Measurements from ENCODE around the gene IGSF9B. TPM values are rescaled to one million over a fixed set of nuclear protein-coding genes. Genes with fewer than 3 reads are reported as not detected.

IGSF9B gene
- total and polyA plus RNA-seq, 2 experiments from 2014 or later, result 0.30 to 0.65 TPM

- DNase-seq (ENCODE audit: low spot score), result no peak
- Histone ChIP-seq H3K79me2 (no peaks in the 10 kb centered on the region), H3K27me3 (peaks cover 67% of the 10 kb centered on the region), H3K27ac (no peak overlapping the region), H3K4me2 (no peak overlapping the region), H3K4me3 (no peak overlapping the region), H3K4me1 (ENCODE audit: insufficient read depth) (peaks cover 1% of the 10 kb centered on the region), H4K20me1 (ENCODE audit: insufficient read depth, poor library complexity, severe bottlenecking) (no peaks in the 10 kb centered on the region), H3K9me2 (replicated peaks; ENCODE audit: insufficient read depth) (no peaks in the 10 kb centered on the region), H3K36me3 (replicated peaks; ENCODE audit: insufficient read depth, low read depth) (no peaks in the 10 kb centered on the region), H3K9me3 (ENCODE audit: low read depth) (no peaks in the 10 kb centered on the region), H2AFZ (no peak overlapping the region)
- WGBS (ENCODE audit: low lambda C conversion rate, missing lambda C conversion rate), result 91% methylated on average over 12 of the region's 12 CpGs
- TF ChIP-seq EZH2phosphoT487 (IDR thresholded peaks at IDR 0.05; ENCODE audit: low read depth, severe bottlenecking, unreplicated experiment), result no peak
- no peak for TF ChIP-seq EZH2 (IDR thresholded peaks at IDR 0.05; ENCODE audit: borderline replicate concordance)
- no peak for TF ChIP-seq CTCF (IDR thresholded peaks at IDR 0.05; ENCODE audit: poor library complexity)
These were observed 6.3 kb downstream of the IGSF9B start for GRCh38 chr11:133950421-133950820.

GRCh38 chr11:133949129-133949528 lies 7.6 kb downstream of the IGSF9B start:
- DNase-seq (ENCODE audit: low spot score), result no peak
- Histone ChIP-seq H3K79me2 (no peaks in the 10 kb centered on the region), H3K9me2 (replicated peaks; ENCODE audit: insufficient read depth) (no peaks in the 10 kb centered on the region), H3K4me3 (no peak overlapping the region), H3K4me1 (ENCODE audit: insufficient read depth) (no peaks in the 10 kb centered on the region), H3K27me3 (peaks cover 54% of the 10 kb centered on the region), H4K20me1 (ENCODE audit: insufficient read depth, poor library complexity, severe bottlenecking) (no peaks in the 10 kb centered on the region), H3K27ac (no peak overlapping the region), H3K36me3 (replicated peaks; ENCODE audit: insufficient read depth, low read depth) (no peaks in the 10 kb centered on the region), H3K4me2 (no peak overlapping the region), H3K9me3 (ENCODE audit: low read depth) (no peaks in the 10 kb centered on the region), H2AFZ (no peak overlapping the region)
- no peak for TF ChIP-seq EZH2 (IDR thresholded peaks at IDR 0.05; ENCODE audit: borderline replicate concordance)
- no peak for TF ChIP-seq CTCF (IDR thresholded peaks at IDR 0.05; ENCODE audit: poor library complexity)
- no peak for TF ChIP-seq EZH2phosphoT487 (IDR thresholded peaks at IDR 0.05; ENCODE audit: low read depth, severe bottlenecking, unreplicated experiment)
- WGBS (ENCODE audit: low lambda C conversion rate, missing lambda C conversion rate), result 81% methylated on average over 6 of the region's 6 CpGs

GRCh38 chr11:133948711-133949110 lies 8.1 kb downstream of the IGSF9B start:
- no peaks in the 10 kb centered on the region for H3K9me2 ChIP-seq (replicated peaks; ENCODE audit: insufficient read depth)
- no peak overlapping the region for H3K4me2 ChIP-seq
- H2AFZ ChIP-seq, result no peak overlapping the region
- 66% methylated on average over 9 of the region's 9 CpGs for WGBS (ENCODE audit: low lambda C conversion rate, missing lambda C conversion rate)
- DNase-seq (ENCODE audit: low spot score), result no peak
- H3K4me3 ChIP-seq, result no peak overlapping the region
- no peaks in the 10 kb centered on the region for H3K9me3 ChIP-seq (ENCODE audit: low read depth)
- H3K4me1 ChIP-seq (ENCODE audit: insufficient read depth), result no peaks in the 10 kb centered on the region
- H3K36me3 ChIP-seq (replicated peaks; ENCODE audit: insufficient read depth, low read depth), result no peaks in the 10 kb centered on the region
- no peaks in the 10 kb centered on the region for H3K79me2 ChIP-seq
- H4K20me1 ChIP-seq (ENCODE audit: insufficient read depth, poor library complexity, severe bottlenecking), result no peaks in the 10 kb centered on the region
- no peak for TF ChIP-seq EZH2phosphoT487 (IDR thresholded peaks at IDR 0.05; ENCODE audit: low read depth, severe bottlenecking, unreplicated experiment)
- no peak for TF ChIP-seq CTCF (IDR thresholded peaks at IDR 0.05; ENCODE audit: poor library complexity)
- TF ChIP-seq EZH2 (IDR thresholded peaks at IDR 0.05; ENCODE audit: borderline replicate concordance), result no peak
- peaks cover 50% of the 10 kb centered on the region for H3K27me3 ChIP-seq
- no peak overlapping the region for H3K27ac ChIP-seq

GRCh38 chr11:133947321-133947756 lies 9.4 kb downstream of the IGSF9B start:
- 16% methylated on average over 11 of the region's 11 CpGs for WGBS (ENCODE audit: low lambda C conversion rate, missing lambda C conversion rate)
- no peaks in the 10 kb centered on the region for H4K20me1 ChIP-seq (ENCODE audit: insufficient read depth, poor library complexity, severe bottlenecking)
- H3K4me1 ChIP-seq (ENCODE audit: insufficient read depth), result no peaks in the 10 kb centered on the region
- no peak overlapping the region for H3K4me3 ChIP-seq
- no peaks in the 10 kb centered on the region for H3K79me2 ChIP-seq
- H2AFZ ChIP-seq, result no peak overlapping the region
- H3K4me2 ChIP-seq, result no peak overlapping the region
- no peak for TF ChIP-seq EZH2 (IDR thresholded peaks at IDR 0.05; ENCODE audit: borderline replicate concordance)
- peak; percentile 54 for TF ChIP-seq CTCF (IDR thresholded peaks at IDR 0.05; ENCODE audit: poor library complexity)
- no peaks in the 10 kb centered on the region for H3K9me3 ChIP-seq (ENCODE audit: low read depth)
- peaks cover 36% of the 10 kb centered on the region for H3K27me3 ChIP-seq
- no peaks in the 10 kb centered on the region for H3K9me2 ChIP-seq (replicated peaks; ENCODE audit: insufficient read depth)
- H3K36me3 ChIP-seq (replicated peaks; ENCODE audit: insufficient read depth, low read depth), result no peaks in the 10 kb centered on the region
- H3K27ac ChIP-seq, result no peak overlapping the region
- DNase-seq (ENCODE audit: low spot score), result peak; percentile 83
